ENCODE data around the gene PAPSS1.

DNA sequence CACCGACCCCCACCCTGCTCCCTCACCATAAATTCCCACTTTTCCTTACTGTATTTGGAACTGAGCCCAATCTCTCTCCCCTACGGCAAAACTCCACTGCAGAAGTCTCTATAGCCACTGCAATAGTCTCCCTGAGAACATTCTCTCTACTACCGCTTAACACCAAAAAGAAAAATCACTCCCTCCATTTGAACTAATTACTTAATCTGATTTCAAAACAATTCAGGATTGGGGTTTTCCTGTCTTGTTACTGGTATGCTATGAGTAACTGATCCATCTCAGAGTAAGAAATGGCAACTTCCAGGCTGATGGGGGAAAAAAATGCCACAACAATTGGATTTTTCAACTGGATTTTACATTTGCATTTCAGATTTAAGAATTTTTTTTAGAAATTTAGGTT is 5.8 kb downstream of the PAPSS1 start:
- TF ChIP-seq MITF (IDR thresholded peaks at IDR 0.05) (no peak), RAD51 (IDR thresholded peaks at IDR 0.05; ENCODE audit: borderline replicate concordance, low read depth) (no peak), ZNF253 (CRISPR knock-in tag; conservative IDR thresholded peaks at IDR 0.05) (no peak), POLR2A (conservative IDR thresholded peaks at IDR 0.05) (no peak), TFE3 (CRISPR knock-in tag; IDR thresholded peaks at IDR 0.05) (no peak), FOXK2 (conservative IDR thresholded peaks at IDR 0.05 in 1 of 2, IDR thresholded peaks at IDR 0.05 in 1 of 2; ENCODE audit: low read depth in 2 of 2) (no peak), TCF7L2 (IDR thresholded peaks at IDR 0.05; ENCODE audit: low read depth, low read length) (no peak)
- TF ChIP-seq, protein P1, sequence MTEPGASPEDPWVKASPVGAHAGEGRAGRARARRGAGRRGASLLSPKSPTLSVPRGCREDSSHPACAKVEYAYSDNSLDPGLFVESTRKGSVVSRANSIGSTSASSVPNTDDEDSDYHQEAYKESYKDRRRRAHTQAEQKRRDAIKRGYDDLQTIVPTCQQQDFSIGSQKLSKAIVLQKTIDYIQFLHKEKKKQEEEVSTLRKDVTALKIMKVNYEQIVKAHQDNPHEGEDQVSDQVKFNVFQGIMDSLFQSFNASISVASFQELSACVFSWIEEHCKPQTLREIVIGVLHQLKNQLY (CRISPR knock-in tag; conservative IDR thresholded peaks at IDR 0.05), result no peak
- TF ChIP-seq, protein P2, sequence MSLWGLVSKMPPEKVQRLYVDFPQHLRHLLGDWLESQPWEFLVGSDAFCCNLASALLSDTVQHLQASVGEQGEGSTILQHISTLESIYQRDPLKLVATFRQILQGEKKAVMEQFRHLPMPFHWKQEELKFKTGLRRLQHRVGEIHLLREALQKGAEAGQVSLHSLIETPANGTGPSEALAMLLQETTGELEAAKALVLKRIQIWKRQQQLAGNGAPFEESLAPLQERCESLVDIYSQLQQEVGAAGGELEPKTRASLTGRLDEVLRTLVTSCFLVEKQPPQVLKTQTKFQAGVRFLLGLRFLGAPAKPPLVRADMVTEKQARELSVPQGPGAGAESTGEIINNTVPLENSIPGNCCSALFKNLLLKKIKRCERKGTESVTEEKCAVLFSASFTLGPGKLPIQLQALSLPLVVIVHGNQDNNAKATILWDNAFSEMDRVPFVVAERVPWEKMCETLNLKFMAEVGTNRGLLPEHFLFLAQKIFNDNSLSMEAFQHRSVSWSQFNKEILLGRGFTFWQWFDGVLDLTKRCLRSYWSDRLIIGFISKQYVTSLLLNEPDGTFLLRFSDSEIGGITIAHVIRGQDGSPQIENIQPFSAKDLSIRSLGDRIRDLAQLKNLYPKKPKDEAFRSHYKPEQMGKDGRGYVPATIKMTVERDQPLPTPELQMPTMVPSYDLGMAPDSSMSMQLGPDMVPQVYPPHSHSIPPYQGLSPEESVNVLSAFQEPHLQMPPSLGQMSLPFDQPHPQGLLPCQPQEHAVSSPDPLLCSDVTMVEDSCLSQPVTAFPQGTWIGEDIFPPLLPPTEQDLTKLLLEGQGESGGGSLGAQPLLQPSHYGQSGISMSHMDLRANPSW (CRISPR knock-in tag; IDR thresholded peaks at IDR 0.05), result no peak
- TF ChIP-seq, protein P3, sequence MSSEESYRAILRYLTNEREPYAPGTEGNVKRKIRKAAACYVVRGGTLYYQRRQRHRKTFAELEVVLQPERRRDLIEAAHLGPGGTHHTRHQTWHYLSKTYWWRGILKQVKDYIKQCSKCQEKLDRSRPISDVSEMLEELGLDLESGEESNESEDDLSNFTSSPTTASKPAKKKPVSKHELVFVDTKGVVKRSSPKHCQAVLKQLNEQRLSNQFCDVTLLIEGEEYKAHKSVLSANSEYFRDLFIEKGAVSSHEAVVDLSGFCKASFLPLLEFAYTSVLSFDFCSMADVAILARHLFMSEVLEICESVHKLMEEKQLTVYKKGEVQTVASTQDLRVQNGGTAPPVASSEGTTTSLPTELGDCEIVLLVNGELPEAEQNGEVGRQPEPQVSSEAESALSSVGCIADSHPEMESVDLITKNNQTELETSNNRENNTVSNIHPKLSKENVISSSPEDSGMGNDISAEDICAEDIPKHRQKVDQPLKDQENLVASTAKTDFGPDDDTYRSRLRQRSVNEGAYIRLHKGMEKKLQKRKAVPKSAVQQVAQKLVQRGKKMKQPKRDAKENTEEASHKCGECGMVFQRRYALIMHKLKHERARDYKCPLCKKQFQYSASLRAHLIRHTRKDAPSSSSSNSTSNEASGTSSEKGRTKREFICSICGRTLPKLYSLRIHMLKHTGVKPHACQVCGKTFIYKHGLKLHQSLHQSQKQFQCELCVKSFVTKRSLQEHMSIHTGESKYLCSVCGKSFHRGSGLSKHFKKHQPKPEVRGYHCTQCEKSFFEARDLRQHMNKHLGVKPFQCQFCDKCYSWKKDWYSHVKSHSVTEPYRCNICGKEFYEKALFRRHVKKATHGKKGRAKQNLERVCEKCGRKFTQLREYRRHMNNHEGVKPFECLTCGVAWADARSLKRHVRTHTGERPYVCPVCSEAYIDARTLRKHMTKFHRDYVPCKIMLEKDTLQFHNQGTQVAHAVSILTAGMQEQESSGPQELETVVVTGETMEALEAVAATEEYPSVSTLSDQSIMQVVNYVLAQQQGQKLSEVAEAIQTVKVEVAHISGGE (CRISPR knock-in tag; IDR thresholded peaks at IDR 0.05), result no peak
- TF ChIP-seq, protein P4, sequence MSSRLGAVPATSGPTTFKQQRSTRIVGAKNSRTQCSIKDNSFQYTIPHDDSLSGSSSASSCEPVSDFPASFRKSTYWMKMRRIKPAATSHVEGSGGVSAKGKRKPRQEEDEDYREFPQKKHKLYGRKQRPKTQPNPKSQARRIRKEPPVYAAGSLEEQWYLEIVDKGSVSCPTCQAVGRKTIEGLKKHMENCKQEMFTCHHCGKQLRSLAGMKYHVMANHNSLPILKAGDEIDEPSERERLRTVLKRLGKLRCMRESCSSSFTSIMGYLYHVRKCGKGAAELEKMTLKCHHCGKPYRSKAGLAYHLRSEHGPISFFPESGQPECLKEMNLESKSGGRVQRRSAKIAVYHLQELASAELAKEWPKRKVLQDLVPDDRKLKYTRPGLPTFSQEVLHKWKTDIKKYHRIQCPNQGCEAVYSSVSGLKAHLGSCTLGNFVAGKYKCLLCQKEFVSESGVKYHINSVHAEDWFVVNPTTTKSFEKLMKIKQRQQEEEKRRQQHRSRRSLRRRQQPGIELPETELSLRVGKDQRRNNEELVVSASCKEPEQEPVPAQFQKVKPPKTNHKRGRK (tag; IDR thresholded peaks at IDR 0.05), result no peak

All from K562 (cell line).